ENCODE results near the gene CHST11.

- TF ChIP-seq, protein P1, sequence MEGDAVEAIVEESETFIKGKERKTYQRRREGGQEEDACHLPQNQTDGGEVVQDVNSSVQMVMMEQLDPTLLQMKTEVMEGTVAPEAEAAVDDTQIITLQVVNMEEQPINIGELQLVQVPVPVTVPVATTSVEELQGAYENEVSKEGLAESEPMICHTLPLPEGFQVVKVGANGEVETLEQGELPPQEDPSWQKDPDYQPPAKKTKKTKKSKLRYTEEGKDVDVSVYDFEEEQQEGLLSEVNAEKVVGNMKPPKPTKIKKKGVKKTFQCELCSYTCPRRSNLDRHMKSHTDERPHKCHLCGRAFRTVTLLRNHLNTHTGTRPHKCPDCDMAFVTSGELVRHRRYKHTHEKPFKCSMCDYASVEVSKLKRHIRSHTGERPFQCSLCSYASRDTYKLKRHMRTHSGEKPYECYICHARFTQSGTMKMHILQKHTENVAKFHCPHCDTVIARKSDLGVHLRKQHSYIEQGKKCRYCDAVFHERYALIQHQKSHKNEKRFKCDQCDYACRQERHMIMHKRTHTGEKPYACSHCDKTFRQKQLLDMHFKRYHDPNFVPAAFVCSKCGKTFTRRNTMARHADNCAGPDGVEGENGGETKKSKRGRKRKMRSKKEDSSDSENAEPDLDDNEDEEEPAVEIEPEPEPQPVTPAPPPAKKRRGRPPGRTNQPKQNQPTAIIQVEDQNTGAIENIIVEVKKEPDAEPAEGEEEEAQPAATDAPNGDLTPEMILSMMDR (IDR thresholded peaks at IDR 0.05): no peak
- TF ChIP-seq EP300 (IDR thresholded peaks at IDR 0.05): no peak
- TF ChIP-seq POLR2A (IDR thresholded peaks at IDR 0.05): no peak
These were observed 290.6 kb downstream of the CHST11 start for GRCh38 chr12:104747330-104747729.

All from ovary (tissue), 3 donors.